Gastroesophageal sphincter (tissue), 4 donors: ENCODE measurements around the gene B9D1. TPM values are rescaled to one million over a fixed set of nuclear protein-coding genes. Genes with fewer than 3 reads are reported as not detected.

Experiments used
- ATAC-seq: fragments of 150-250 bp; one replicate; pipeline ENCODE4 v1.9.1; 2016; ENCODE audit warnings: mild to moderate bottlenecking, moderate library complexity
- H3K27ac ChIP-seq, 4 donors: fragments of 200-600 bp; sonication (generic) in 3 of 4; 1 replicate in 3 of 4; 2 replicates in 1 of 4; pipeline ENCODE4 v1.5.1; 2016 to 2019
- H3K27me3 ChIP-seq: fragments of 200-600 bp; sonication (generic); one replicate; pipeline ENCODE4 v1.5.1; 2019
- H3K36me3 ChIP-seq, 2 donors: fragments of 200-600 bp; sonication (generic); one replicate each; pipeline ENCODE4 v1.5.1; 2019; ENCODE audit warnings: control low read depth in 1 of 2
- H3K4me1 ChIP-seq, 3 donors: fragments of 200-600 bp; sonication (generic); 1 replicate in 2 of 3; 2 replicates in 1 of 3; pipeline ENCODE4 v1.5.1; 2016 to 2019; ENCODE audit warnings: control low read depth in 2 of 3
- H3K4me3 ChIP-seq, 2 donors: fragments of 200-600 bp; sonication (generic); one replicate each; pipeline ENCODE4 v1.5.1; 2019; ENCODE audit warnings: mild to moderate bottlenecking in 1 of 2, moderate library complexity in 1 of 2
- H3K9me3 ChIP-seq, 3 donors: fragments of 200-600 bp; sonication (generic); one replicate each; pipeline ENCODE4 v1.5.1; 2017 to 2019; ENCODE audit warnings: control low read depth in 2 of 3
- CTCF ChIP-seq, 4 experiments: fragments of 200-600 bp in 2 of 4; fragments of 450-650 bp in 2 of 4; sonication (generic) in 1 of 4; IDR thresholded peaks; one replicate each; pipeline ENCODE4 v1.5.1; 2017 to 2019; ENCODE audit warnings: antibody characterized with exemption in 4 of 4, mild to moderate bottlenecking in 2 of 4, moderate library complexity in 2 of 4
- EP300 ChIP-seq: sonication (generic); formaldehyde crosslinking; IDR thresholded peaks from one replicate; pipeline ENCODE4 v1.6.1; 2017; ENCODE audit warnings: antibody characterized with exemption, mild to moderate bottlenecking
- POLR2A ChIP-seq, 2 donors: fragments of 450-650 bp; IDR thresholded peaks; one replicate each; pipeline ENCODE4 v1.6.1; 2017; ENCODE audit warnings: antibody characterized with exemption in 2 of 2, mild to moderate bottlenecking in 2 of 2, moderate library complexity in 1 of 2
- POLR2AphosphoS5 ChIP-seq: sonication (generic); formaldehyde crosslinking; IDR thresholded peaks from one replicate; pipeline ENCODE4 v1.6.1; 2017; ENCODE audit warnings: antibody characterized with exemption
- WGBS, 2 donors: methylation state at CpG; one replicate each; pipeline ENCODE4 v1.1.5; 2018; ENCODE audit warnings: low coverage in 1 of 2; 5-methylcytosine and 5-hydroxymethylcytosine counted together
- total RNA-seq, 4 donors: library from RNA; depleted of rRNA; stranded (reverse); fragments of >200 nt; gene quantifications; one replicate each; pipeline ENCODE4 v1.1.0, GENCODE V29; 2016

Gene B9D1
- total RNA-seq, 4 donors from 2014 or later: 10.5 to 30.2 (median 16.2) TPM

GRCh38 chr17:19382531-19383444, 20.3 kb upstream of the B9D1 start:
- no peak for TF ChIP-seq POLR2AphosphoS5
- TF ChIP-seq POLR2A (IDR thresholded peaks at IDR 0.05): no peak
- no peak for TF ChIP-seq EP300
- no peak for TF ChIP-seq CTCF (IDR thresholded peaks at IDR 0.05)
- Histone ChIP-seq H3K4me1 (peaks cover under 1 to 91% (median 57%) of the 10 kb centered on the region in 3 donors), H3K27ac (peak overlapping the region in 3 of 4 donors; percentile 40 to 97 (median 96)), H3K27me3 (no peaks in the 10 kb centered on the region), H3K4me3 (no peak overlapping the region), H3K36me3 (peaks cover 0 to 48% of the 10 kb centered on the region in 2 donors), H3K9me3 (no peaks in the 10 kb centered on the region)
- WGBS, 2 donors: 66 to 80% methylated on average over 6 to 8 of the region's 13 CpGs
- no peak for ATAC-seq

GRCh38 chr17:19381741-19382444, 19.4 kb upstream of the B9D1 start:
- ATAC-seq: no peak
- H3K27me3 ChIP-seq: no peaks in the 10 kb centered on the region
- peaks cover 0 to 88% (median 50%) of the 10 kb centered on the region in 3 donors for H3K4me1 ChIP-seq
- 89% methylated on average over 5 of the region's 31 CpGs; no CpG with 5 or more reads in 1 of the 2 donors for WGBS, 2 donors
- TF ChIP-seq EP300 (no peak), POLR2AphosphoS5 (no peak)
- no peaks in the 10 kb centered on the region for H3K9me3 ChIP-seq
- peak overlapping the region in 3 of 4 donors; percentile 40 to 97 (median 96) for H3K27ac ChIP-seq
- H3K36me3 ChIP-seq: peaks cover 0 to 48% of the 10 kb centered on the region in 2 donors
- H3K4me3 ChIP-seq: no peak overlapping the region

DNA sequence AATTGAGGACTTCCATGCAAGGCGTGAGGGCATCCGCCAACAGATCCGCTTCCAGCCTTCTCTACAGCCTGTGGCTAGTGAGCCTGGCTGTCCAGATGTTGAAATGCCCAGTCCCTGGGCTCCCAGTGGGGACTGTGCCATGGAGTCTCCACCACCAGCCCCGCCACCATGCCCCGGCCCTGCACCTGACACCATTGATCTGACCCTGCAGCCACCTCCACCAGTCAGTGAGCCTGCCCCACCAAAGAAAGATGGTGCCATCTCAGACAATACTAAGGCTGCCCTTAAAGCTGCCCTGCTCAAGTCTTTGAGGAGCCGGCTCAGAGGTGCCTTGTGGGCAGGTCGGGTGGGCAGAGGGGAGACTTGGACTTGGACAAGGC, 18.8 kb upstream of the B9D1 start:
- WGBS, 2 donors: 83 to 100% methylated on average over 1 of the region's 7 CpGs
- Histone ChIP-seq H3K27ac (peak overlapping the region in 3 of 4 donors; percentile 44 to 97 (median 96)), H3K4me1 (peaks cover 0 to 88% (median 47%) of the 10 kb centered on the region in 3 donors), H3K27me3 (no peaks in the 10 kb centered on the region), H3K9me3 (no peaks in the 10 kb centered on the region), H3K36me3 (peaks cover 0 to 48% of the 10 kb centered on the region in 2 donors), H3K4me3 (no peak overlapping the region)
- TF ChIP-seq POLR2AphosphoS5 (no peak), POLR2A (IDR thresholded peaks at IDR 0.05) (no peak), EP300 (no peak), CTCF (IDR thresholded peaks at IDR 0.05) (no peak)
- ATAC-seq: no peak

DNA sequence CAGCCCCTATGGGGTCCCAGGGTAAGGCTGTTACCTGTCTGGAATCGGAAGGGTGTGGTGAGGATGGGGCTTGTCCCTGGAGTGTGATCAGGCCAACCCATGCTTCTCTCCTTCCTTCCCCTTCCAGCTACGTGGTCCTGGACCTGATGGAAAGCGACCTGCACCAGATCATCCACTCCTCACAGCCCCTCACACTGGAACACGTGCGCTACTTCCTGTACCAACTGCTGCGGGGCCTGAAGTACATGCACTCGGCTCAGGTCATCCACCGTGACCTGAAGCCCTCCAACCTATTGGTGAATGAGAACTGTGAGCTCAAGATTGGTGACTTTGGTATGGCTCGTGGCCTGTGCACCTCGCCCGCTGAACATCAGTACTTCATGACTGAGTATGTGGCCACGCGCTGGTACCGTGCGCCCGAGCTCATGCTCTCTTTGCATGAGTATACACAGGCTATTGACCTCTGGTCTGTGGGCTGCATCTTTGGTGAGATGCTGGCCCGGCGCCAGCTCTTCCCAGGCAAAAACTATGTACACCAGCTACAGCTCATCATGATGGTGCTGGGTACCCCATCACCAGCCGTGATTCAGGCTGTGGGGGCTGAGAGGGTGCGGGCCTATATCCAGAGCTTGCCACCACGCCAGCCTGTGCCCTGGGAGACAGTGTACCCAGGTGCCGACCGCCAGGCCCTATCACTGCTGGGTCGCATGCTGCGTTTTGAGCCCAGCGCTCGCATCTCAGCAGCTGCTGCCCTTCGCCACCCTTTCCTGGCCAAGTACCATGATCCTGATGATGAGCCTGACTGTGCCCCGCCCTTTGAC, 18.2 kb upstream of the B9D1 start:
- WGBS, 2 donors: 79 to 81% methylated on average over 5 to 8 of the region's 29 CpGs
- peak overlapping the region in 3 of 4 donors; percentile 44 to 97 (median 96) for H3K27ac ChIP-seq

More for the DNA sequence above, 18.2 kb upstream of the B9D1 start:
- H3K36me3 ChIP-seq: peaks cover 0 to 48% of the 10 kb centered on the region in 2 donors
- no peak overlapping the region for H3K4me3 ChIP-seq
- no peak for ATAC-seq
- H3K4me1 ChIP-seq: peaks cover 0 to 87% (median 40%) of the 10 kb centered on the region in 3 donors
- H3K27me3 ChIP-seq: no peaks in the 10 kb centered on the region
- H3K9me3 ChIP-seq: no peaks in the 10 kb centered on the region
- TF ChIP-seq POLR2A (IDR thresholded peaks at IDR 0.05): no peak
- no peak for TF ChIP-seq EP300
- no peak for TF ChIP-seq CTCF (IDR thresholded peaks at IDR 0.05)
- no peak for TF ChIP-seq POLR2AphosphoS5
